Loucy (cell line): ENCODE data around the gene DHX16.

Source experiments
- CTCF ChIP-seq: fragments of 200-600 bp; sonication (generic); conservative IDR thresholded peaks from 2 replicates; pipeline ENCODE4 v1.5.1; 2014; ENCODE audit warnings: mild to moderate bottlenecking, antibody characterized with exemption, low read length
- EZH2phosphoT487 ChIP-seq: fragments of 200-600 bp; IDR thresholded peaks from 2 replicates; pipeline ENCODE4 v1.6.1; 2018; ENCODE audit warnings: antibody characterized with exemption, mild to moderate bottlenecking, moderate library complexity, borderline replicate concordance

GRCh38 chr6:30615219-30615957 lies 57.4 kb downstream of the DHX16 start:
- TF ChIP-seq CTCF (no peak), EZH2phosphoT487 (no peak)
